Measurements from ENCODE around the gene WNT7B.

Gene WNT7B

DNA sequence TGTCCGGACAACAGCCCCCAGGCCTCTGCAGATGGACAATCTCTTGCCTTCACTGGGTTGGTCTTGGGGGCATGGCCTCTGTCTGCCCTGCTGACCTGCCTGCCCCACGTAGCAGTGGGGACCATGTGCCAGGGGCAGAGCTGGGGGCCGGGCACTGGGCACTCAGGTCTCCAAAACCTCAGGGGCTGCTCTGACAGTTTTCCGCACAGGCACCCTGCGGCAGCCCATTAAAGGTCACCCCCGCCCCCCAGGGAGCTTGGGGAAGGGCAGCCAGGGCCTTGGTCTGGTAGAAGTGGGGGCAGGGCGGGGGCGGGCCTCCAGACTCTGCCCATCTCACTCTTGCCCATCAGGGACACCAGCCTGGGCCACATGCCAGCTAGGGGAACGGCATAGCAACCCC lies 49.9 kb downstream of the WNT7B start:
- peaks cover 3% of the 10 kb centered on the region for H3K79me1 ChIP-seq (ENCODE audit: low read depth, low read length)
- peak overlapping the region; percentile 90 for H2BK12ac ChIP-seq (ENCODE audit: low read length)
- H2BK120ac ChIP-seq (ENCODE audit: low read depth, low read length), result no peak overlapping the region
- peak overlapping the region; percentile 83 for H3K18ac ChIP-seq (ENCODE audit: low read length)
- no peak overlapping the region for H3K9ac ChIP-seq (ENCODE audit: low read depth, low read length, poor library complexity)
- H2BK5ac ChIP-seq (ENCODE audit: low read length), result peak overlapping the region; percentile 22
- H3K27ac ChIP-seq (replicated peaks; ENCODE audit: low read length), result no peak overlapping the region
- H3K9me3 ChIP-seq (replicated peaks in 1 of 2; ENCODE audit: control insufficient read depth in 2 of 2, insufficient read depth in 1 of 2, low read depth in 1 of 2, low read length in 2 of 2), result peaks cover 0 to 1% of the 10 kb centered on the region in 2 donors
- no peak overlapping the region for H3K23ac ChIP-seq (ENCODE audit: low read depth, low read length, poor library complexity)
- no peak overlapping the region for H3K4me2 ChIP-seq (ENCODE audit: insufficient read depth, low read length, poor library complexity, severe bottlenecking)
- DNase-seq (ENCODE audit: low spot score), result no peak
- H4K8ac ChIP-seq (ENCODE audit: low read depth, low read length), result no peak overlapping the region
- no peak overlapping the region for H4K91ac ChIP-seq (ENCODE audit: low read depth, low read length, poor library complexity)
- H3K36me3 ChIP-seq (replicated peaks in 1 of 2; ENCODE audit: control insufficient read depth in 2 of 2, insufficient read depth in 2 of 2, low read length in 2 of 2), result peaks cover 0 to 2% of the 10 kb centered on the region in 2 donors
- no peak overlapping the region for H3K4ac ChIP-seq (ENCODE audit: low read length)
- H3K14ac ChIP-seq (ENCODE audit: low read length), result no peak overlapping the region
- peak overlapping the region; percentile 37 for H2BK15ac ChIP-seq (ENCODE audit: low read length)
- H3K27me3 ChIP-seq (ENCODE audit: control insufficient read depth in 3 of 3, insufficient read depth in 3 of 3, low read depth in 1 of 3, low read length in 3 of 3), result peaks cover 0 to 6% (median 0%) of the 10 kb centered on the region in 3 experiments
- peaks cover 0 to 5% of the 10 kb centered on the region in 2 donors for H3K4me1 ChIP-seq (ENCODE audit: control insufficient read depth in 2 of 2, insufficient read depth in 1 of 2, low read depth in 1 of 2, low read length in 2 of 2)
- no CpG with 5 or more reads among the region's 9 CpGs for WGBS, 2 donors (ENCODE audit: extremely low coverage in 2 of 2, insufficient read length in 2 of 2, insufficient replicate concordance in 1 of 2)
- no peak overlapping the region for H2AFZ ChIP-seq (ENCODE audit: low read length)
- no peak overlapping the region for H3K4me3 ChIP-seq (ENCODE audit: low read length in 2 of 2)
- peak overlapping the region; percentile 88 for H2AK5ac ChIP-seq (ENCODE audit: low read depth, low read length)

DNA sequence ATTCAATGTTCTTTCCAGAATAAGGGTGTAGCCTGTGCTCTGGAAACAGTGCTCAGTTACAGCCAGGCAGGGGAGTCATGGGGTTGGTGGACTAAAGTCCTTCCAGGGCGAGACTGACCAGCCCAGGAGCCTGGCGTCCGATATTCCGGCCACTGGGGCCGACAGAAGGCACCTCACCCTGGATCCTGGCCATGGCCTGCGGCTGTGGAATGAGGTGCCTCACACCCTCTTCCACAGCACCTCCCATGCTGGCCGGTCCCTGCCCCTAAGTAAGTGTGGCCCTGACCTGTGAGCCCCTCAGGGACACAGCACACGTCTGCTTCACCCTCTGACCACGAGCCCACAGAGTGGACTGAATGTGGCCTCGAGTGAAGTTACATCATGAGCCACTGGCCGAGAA lies 50.5 kb downstream of the WNT7B start:
- DNase-seq (ENCODE audit: low spot score), result no peak
- Histone ChIP-seq H2BK5ac (ENCODE audit: low read length) (peak overlapping the region; percentile 22), H3K4me3 (ENCODE audit: low read length in 2 of 2) (no peak overlapping the region), H3K9ac (ENCODE audit: low read depth, low read length, poor library complexity) (no peak overlapping the region), H3K27me3 (ENCODE audit: control insufficient read depth in 3 of 3, insufficient read depth in 3 of 3, low read depth in 1 of 3, low read length in 3 of 3) (peaks cover 0 to 6% (median 0%) of the 10 kb centered on the region in 3 experiments), H4K91ac (ENCODE audit: low read depth, low read length, poor library complexity) (no peak overlapping the region), H2AK5ac (ENCODE audit: low read depth, low read length) (peak overlapping the region; percentile 88), H3K4me2 (ENCODE audit: insufficient read depth, low read length, poor library complexity, severe bottlenecking) (no peak overlapping the region), H3K4me1 (ENCODE audit: control insufficient read depth in 2 of 2, insufficient read depth in 1 of 2, low read depth in 1 of 2, low read length in 2 of 2) (peaks cover 0 to 2% of the 10 kb centered on the region in 2 donors), H3K9me3 (replicated peaks in 1 of 2; ENCODE audit: control insufficient read depth in 2 of 2, insufficient read depth in 1 of 2, low read depth in 1 of 2, low read length in 2 of 2) (peaks cover 0 to 1% of the 10 kb centered on the region in 2 donors), H2BK120ac (ENCODE audit: low read depth, low read length) (no peak overlapping the region), H4K8ac (ENCODE audit: low read depth, low read length) (no peak overlapping the region), H3K14ac (ENCODE audit: low read length) (no peak overlapping the region), H2AFZ (ENCODE audit: low read length) (no peak overlapping the region), H3K18ac (ENCODE audit: low read length) (peak overlapping the region; percentile 83), H2BK15ac (ENCODE audit: low read length) (peak overlapping the region; percentile 81), H3K79me1 (ENCODE audit: low read depth, low read length) (peaks cover 3% of the 10 kb centered on the region), H3K23ac (ENCODE audit: low read depth, low read length, poor library complexity) (peak overlapping the region; percentile 3), H3K36me3 (replicated peaks in 1 of 2; ENCODE audit: control insufficient read depth in 2 of 2, insufficient read depth in 2 of 2, low read length in 2 of 2) (peaks cover 0 to 2% of the 10 kb centered on the region in 2 donors), H3K27ac (replicated peaks; ENCODE audit: low read length) (no peak overlapping the region), H2BK12ac (ENCODE audit: low read length) (no peak overlapping the region), H3K4ac (ENCODE audit: low read length) (peak overlapping the region; percentile 84)
- no CpG with 5 or more reads among the region's 11 CpGs for WGBS, 2 donors (ENCODE audit: extremely low coverage in 2 of 2, insufficient read length in 2 of 2, insufficient replicate concordance in 1 of 2)

DNA sequence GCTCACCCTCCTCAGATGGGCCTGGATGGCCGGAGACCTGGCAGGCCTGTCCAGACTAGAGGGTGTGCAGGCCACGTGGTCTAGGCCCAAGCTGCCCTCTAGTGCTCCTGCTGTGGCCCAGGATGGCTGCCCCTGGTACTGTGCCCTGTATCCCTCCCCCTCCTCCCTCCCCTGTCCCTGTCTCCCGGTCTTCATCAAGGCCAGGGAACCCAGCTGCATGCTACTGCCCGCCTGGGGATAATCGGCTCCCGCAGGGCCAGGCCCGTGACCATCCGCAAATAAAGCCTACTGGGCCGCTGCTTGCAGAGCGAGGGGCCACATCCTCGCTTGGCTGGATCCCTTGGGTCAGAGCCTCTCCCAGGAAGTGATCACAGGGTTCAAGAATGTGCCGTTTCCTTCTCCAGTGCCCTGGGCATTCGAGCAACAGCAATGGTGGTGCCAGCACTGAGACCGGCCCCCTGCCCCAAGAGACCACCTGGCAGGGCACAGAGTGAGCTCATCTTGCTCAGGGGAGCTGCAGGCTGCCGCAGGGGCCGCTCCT lies 51.1 kb downstream of the WNT7B start:
- Histone ChIP-seq H3K18ac (ENCODE audit: low read length) (peak overlapping the region; percentile 59), H2BK15ac (ENCODE audit: low read length) (peak overlapping the region; percentile 81), H3K4me1 (ENCODE audit: control insufficient read depth in 2 of 2, insufficient read depth in 1 of 2, low read depth in 1 of 2, low read length in 2 of 2) (peaks cover 0 to 1% of the 10 kb centered on the region in 2 donors), H3K4ac (ENCODE audit: low read length) (peak overlapping the region; percentile 5), H2AK5ac (ENCODE audit: low read depth, low read length) (peak overlapping the region; percentile 75), H3K23ac (ENCODE audit: low read depth, low read length, poor library complexity) (no peak overlapping the region), H3K27ac (replicated peaks; ENCODE audit: low read length) (no peak overlapping the region), H3K9me3 (replicated peaks in 1 of 2; ENCODE audit: control insufficient read depth in 2 of 2, insufficient read depth in 1 of 2, low read depth in 1 of 2, low read length in 2 of 2) (peaks cover 0 to 1% of the 10 kb centered on the region in 2 donors), H3K36me3 (replicated peaks in 1 of 2; ENCODE audit: control insufficient read depth in 2 of 2, insufficient read depth in 2 of 2, low read length in 2 of 2) (peaks cover 0 to 2% of the 10 kb centered on the region in 2 donors), H4K8ac (ENCODE audit: low read depth, low read length) (no peak overlapping the region), H2BK12ac (ENCODE audit: low read length) (peak overlapping the region; percentile 30), H2BK120ac (ENCODE audit: low read depth, low read length) (no peak overlapping the region), H3K9ac (ENCODE audit: low read depth, low read length, poor library complexity) (no peak overlapping the region), H4K91ac (ENCODE audit: low read depth, low read length, poor library complexity) (no peak overlapping the region), H3K4me2 (ENCODE audit: insufficient read depth, low read length, poor library complexity, severe bottlenecking) (no peak overlapping the region), H3K14ac (ENCODE audit: low read length) (no peak overlapping the region), H3K4me3 (ENCODE audit: low read length in 2 of 2) (no peak overlapping the region), H2BK5ac (ENCODE audit: low read length) (peak overlapping the region; percentile 39), H3K27me3 (ENCODE audit: control insufficient read depth in 3 of 3, insufficient read depth in 3 of 3, low read depth in 1 of 3, low read length in 3 of 3) (peaks cover 0 to 6% (median 0%) of the 10 kb centered on the region in 3 experiments), H2AFZ (ENCODE audit: low read length) (no peak overlapping the region), H3K79me1 (ENCODE audit: low read depth, low read length) (peaks cover 3% of the 10 kb centered on the region)
- no peak for DNase-seq (ENCODE audit: low spot score)
- whole genome bisulfite sequencing, 2 donors (ENCODE audit: extremely low coverage in 2 of 2, insufficient read length in 2 of 2, insufficient replicate concordance in 1 of 2), result no CpG with 5 or more reads among the region's 16 CpGs

DNA sequence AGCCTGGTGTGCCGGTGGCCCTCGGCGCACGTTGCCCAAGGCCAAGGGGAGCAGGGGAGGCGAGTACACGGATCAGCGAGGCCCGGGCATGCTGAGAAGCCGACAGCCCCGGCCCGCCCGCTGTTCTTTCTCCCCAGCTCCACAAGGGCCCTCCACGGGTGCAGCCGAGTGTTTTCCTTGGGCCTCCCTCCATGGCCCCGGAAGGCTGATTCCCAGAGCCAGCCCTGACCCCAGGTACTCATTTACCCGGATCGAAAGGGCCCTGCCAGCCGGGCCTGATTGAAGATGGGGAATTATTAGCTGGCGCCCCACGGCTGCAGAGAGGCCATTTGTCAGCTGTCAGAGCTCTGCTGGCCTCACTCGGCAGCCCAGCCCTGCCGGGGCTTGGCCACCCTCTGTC lies 53.1 kb downstream of the WNT7B start:
- H2BK120ac ChIP-seq (ENCODE audit: low read depth, low read length), result no peak overlapping the region
- H2BK15ac ChIP-seq (ENCODE audit: low read length), result no peak overlapping the region

More for the DNA sequence above, 53.1 kb downstream of the WNT7B start:
- Histone ChIP-seq H3K27me3 (ENCODE audit: control insufficient read depth in 3 of 3, insufficient read depth in 3 of 3, low read depth in 1 of 3, low read length in 3 of 3) (peaks cover 0 to 10% (median 0%) of the 10 kb centered on the region in 3 experiments), H3K23ac (ENCODE audit: low read depth, low read length, poor library complexity) (no peak overlapping the region), H2AK5ac (ENCODE audit: low read depth, low read length) (peak overlapping the region; percentile 70), H4K91ac (ENCODE audit: low read depth, low read length, poor library complexity) (no peak overlapping the region), H3K4me3 (ENCODE audit: low read length in 2 of 2) (no peak overlapping the region), H3K4me2 (ENCODE audit: insufficient read depth, low read length, poor library complexity, severe bottlenecking) (no peak overlapping the region), H4K8ac (ENCODE audit: low read depth, low read length) (peak overlapping the region; percentile 17), H3K14ac (ENCODE audit: low read length) (peak overlapping the region; percentile 8), H3K18ac (ENCODE audit: low read length) (peak overlapping the region; percentile 76), H3K79me1 (ENCODE audit: low read depth, low read length) (no peaks in the 10 kb centered on the region), H2BK12ac (ENCODE audit: low read length) (no peak overlapping the region), H3K27ac (replicated peaks; ENCODE audit: low read length) (no peak overlapping the region), H3K4me1 (ENCODE audit: control insufficient read depth in 2 of 2, insufficient read depth in 1 of 2, low read depth in 1 of 2, low read length in 2 of 2) (peaks cover 0 to 1% of the 10 kb centered on the region in 2 donors), H3K4ac (ENCODE audit: low read length) (peak overlapping the region; percentile 89), H3K9me3 (replicated peaks in 1 of 2; ENCODE audit: control insufficient read depth in 2 of 2, insufficient read depth in 1 of 2, low read depth in 1 of 2, low read length in 2 of 2) (no peaks in the 10 kb centered on the region), H3K36me3 (replicated peaks in 1 of 2; ENCODE audit: control insufficient read depth in 2 of 2, insufficient read depth in 2 of 2, low read length in 2 of 2) (no peaks in the 10 kb centered on the region), H3K9ac (ENCODE audit: low read depth, low read length, poor library complexity) (no peak overlapping the region), H2BK5ac (ENCODE audit: low read length) (peak overlapping the region; percentile 82), H2AFZ (ENCODE audit: low read length) (no peak overlapping the region)
- DNase-seq (ENCODE audit: low spot score), result no peak
- WGBS, 2 donors (ENCODE audit: extremely low coverage in 2 of 2, insufficient read length in 2 of 2, insufficient replicate concordance in 1 of 2), result no CpG with 5 or more reads among the region's 22 CpGs

Measured in neuronal stem cell (in vitro differentiated cells).